Common myeloid progenitor, CD34-positive (primary cell): ENCODE measurements around the gene HELZ.

ENCODE experiments used
- CTCF ChIA-PET: fragments of 350-600 bp; sonication (Branson Sonifier 250); formaldehyde crosslinking; loops from one replicate; lab custom pipeline; 2021; ENCODE audit warnings: antibody characterized with exemption; lab: Charles Lee
- POLR2A ChIA-PET: fragments of 350-600 bp; sonication (Branson Sonifier 250); formaldehyde crosslinking; loops from one replicate; lab custom pipeline; 2021; ENCODE audit warnings: antibody characterized with exemption; lab: Charles Lee
- DNase-seq, 3 donors: peaks; one replicate each; pipeline versions ENCODE4 v3.0.0 to v3.0.0-alpha.2; 2013
- H3K27ac ChIP-seq, 2 experiments: 1 replicate in 1 of 2; 2 replicates in 1 of 2; pipeline ENCODE4 v1.7.0; 2013; ENCODE audit warnings: inconsistent platforms in 2 of 2, low read length in 2 of 2, mild to moderate bottlenecking in 2 of 2, low read depth in 1 of 2, moderate library complexity in 1 of 2; ENCODE audit not compliant: severe bottlenecking in 2 of 2, insufficient read depth in 1 of 2, poor library complexity in 1 of 2
- H3K27me3 ChIP-seq, 5 experiments: replicated peaks in 2 of 5; 1 replicate in 3 of 5; 2 replicates in 2 of 5; pipeline versions ENCODE4 v1.6.1 to v1.7.0; 2013; ENCODE audit warnings: low read length in 4 of 5, mild to moderate bottlenecking in 2 of 5, moderate library complexity in 2 of 5, inconsistent platforms in 1 of 5; ENCODE audit not compliant: insufficient read depth in 5 of 5, control insufficient read depth in 4 of 5
- H3K36me3 ChIP-seq, 4 experiments: 1 replicate in 2 of 4; 2 replicates in 2 of 4; pipeline versions ENCODE4 v1.6.1 to v1.7.0; 2013; ENCODE audit warnings: low read length in 3 of 4, control low read depth in 1 of 4, mild to moderate bottlenecking in 1 of 4; ENCODE audit not compliant: control insufficient read depth in 4 of 4, insufficient read depth in 4 of 4
- H3K4me1 ChIP-seq, 4 experiments: 1 replicate in 3 of 4; 2 replicates in 1 of 4; pipeline versions ENCODE4 v1.6.1 to v1.7.1; 2013; ENCODE audit warnings: low read length in 3 of 4, mild to moderate bottlenecking in 3 of 4, control low read depth in 1 of 4, inconsistent platforms in 1 of 4, moderate library complexity in 1 of 4; ENCODE audit not compliant: control insufficient read depth in 4 of 4, insufficient read depth in 4 of 4; ENCODE audit errors: control extremely low read depth in 1 of 4
- H3K4me3 ChIP-seq, 7 experiments: 1 replicate in 4 of 7; 2 replicates in 3 of 7; pipeline versions ENCODE4 v1.5.1 to v1.7.0; 2013; ENCODE audit warnings: mild to moderate bottlenecking in 7 of 7, low read length in 6 of 7, moderate library complexity in 6 of 7, inconsistent platforms in 2 of 7, low read depth in 2 of 7, control low read depth in 1 of 7; ENCODE audit not compliant: insufficient read depth in 4 of 7, control insufficient read depth in 1 of 7; ENCODE audit errors: extremely low read depth in 1 of 7
- H3K9me3 ChIP-seq, 5 experiments: 1 replicate in 4 of 5; 2 replicates in 1 of 5; pipeline versions ENCODE4 v1.6.1 to v1.7.1; 2013; ENCODE audit warnings: low read length in 4 of 5, mild to moderate bottlenecking in 2 of 5, inconsistent platforms in 1 of 5, low read depth in 1 of 5, moderate library complexity in 1 of 5; ENCODE audit not compliant: control insufficient read depth in 4 of 5, insufficient read depth in 2 of 5; ENCODE audit errors: control extremely low read depth in 1 of 5
- WGBS: methylation state at CpG from one replicate; pipeline ENCODE4 v1.1.5; 2013; ENCODE audit not compliant: insufficient coverage; 5-methylcytosine and 5-hydroxymethylcytosine counted together

The HELZ gene

DNA sequence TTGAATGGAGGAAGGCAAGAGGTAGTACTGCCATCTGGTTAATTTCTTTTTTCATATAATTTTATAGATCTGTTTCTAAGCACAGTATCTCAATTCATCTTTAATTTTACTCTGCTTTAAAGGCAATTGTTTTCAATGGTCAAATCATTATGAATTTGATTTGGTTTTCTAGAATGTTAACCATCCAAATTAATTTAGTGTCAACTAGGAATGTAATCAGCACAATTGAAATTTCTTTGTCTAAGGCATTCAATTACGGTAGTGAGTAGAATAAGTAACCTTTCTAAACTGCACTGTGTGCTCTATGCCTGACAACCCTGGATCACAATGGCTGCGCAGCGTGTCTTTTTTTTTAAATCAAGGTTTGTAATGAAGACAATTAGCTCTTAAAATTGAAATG, 156.4 kb downstream of the HELZ start:
- no peak for DNase-seq
- POLR2A ChIA-PET = no interaction called here
- H3K4me1 ChIP-seq = no peaks in the 10 kb centered on the region
- no peak overlapping the region for H3K4me3 ChIP-seq
- no peaks in the 10 kb centered on the region for H3K27me3 ChIP-seq
- peaks cover 11 to 34% (median 25%) of the 10 kb centered on the region in 4 experiments for H3K36me3 ChIP-seq
- 100% methylated on average over 2 of the region's 3 CpGs for WGBS
- CTCF ChIA-PET = no interaction called here
- peaks cover 0 to 1% (median 0%) of the 10 kb centered on the region in 5 experiments for H3K9me3 ChIP-seq
- no peak overlapping the region for H3K27ac ChIP-seq

DNA sequence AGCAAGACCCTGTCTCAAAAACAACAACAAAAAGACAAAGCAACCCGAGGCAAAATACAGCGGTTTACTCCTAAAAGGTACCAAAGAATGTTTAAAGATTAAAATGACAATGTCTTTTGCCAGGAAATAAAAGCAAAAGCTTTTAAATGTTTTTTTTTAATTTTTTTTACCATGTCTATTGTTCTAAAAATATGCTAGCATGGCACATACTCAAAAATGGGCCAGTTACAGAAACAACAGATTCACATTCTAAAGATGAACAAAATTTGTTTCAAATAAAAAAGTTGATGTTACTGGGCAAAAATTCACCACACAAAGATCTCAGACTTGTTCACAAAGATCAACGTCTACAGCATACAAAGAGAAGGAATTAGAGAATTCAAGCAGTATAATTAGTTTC, 159.6 kb downstream of the HELZ start:
- H3K27ac ChIP-seq = no peak overlapping the region
- no peaks in the 10 kb centered on the region for H3K27me3 ChIP-seq
- H3K4me3 ChIP-seq = no peak overlapping the region
- CTCF ChIA-PET = interaction anchor here (1.1 to 1.3 kb wide), 2 partner anchors 23 to 27 kb away, joined by 3 read pairs; no protein-coding TSS in a partner anchor
- H3K4me1 ChIP-seq = peaks cover 0 to 10% (median 2%) of the 10 kb centered on the region in 4 experiments
- POLR2A ChIA-PET = no interaction called here
- WGBS = 100% methylated on average over 1 of the region's 3 CpGs
- DNase-seq = no peak
- peaks cover 15 to 36% (median 29%) of the 10 kb centered on the region in 4 experiments for H3K36me3 ChIP-seq
- H3K9me3 ChIP-seq = peaks cover 0 to 1% (median 0%) of the 10 kb centered on the region in 5 experiments

DNA sequence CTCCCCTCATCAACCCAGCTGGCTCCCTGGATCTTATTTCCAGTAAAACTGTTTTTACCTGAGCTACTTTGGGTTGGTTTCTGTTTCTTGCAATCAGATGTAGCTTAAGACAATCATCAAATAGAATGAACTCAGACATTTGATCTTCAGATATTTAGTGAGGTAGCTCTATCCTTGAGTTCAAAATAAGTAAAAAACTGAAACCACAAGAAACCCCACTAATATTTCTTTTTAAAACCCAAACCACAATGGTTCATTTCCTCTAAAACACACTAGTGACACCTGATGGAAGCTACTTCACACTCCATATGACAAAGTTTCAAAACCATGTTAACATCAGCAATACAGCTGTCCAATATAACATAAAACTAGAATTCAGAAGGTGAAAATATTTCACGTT, 162.9 kb downstream of the HELZ start:
- ChIA-PET POLR2A (no interaction called here), CTCF (no interaction called here)
- peaks cover 22 to 37% (median 29%) of the 10 kb centered on the region in 4 experiments for H3K36me3 ChIP-seq
- H3K4me3 ChIP-seq = no peak overlapping the region
- no peaks in the 10 kb centered on the region for H3K27me3 ChIP-seq
- peaks cover 0 to 10% (median 2%) of the 10 kb centered on the region in 4 experiments for H3K4me1 ChIP-seq
- H3K27ac ChIP-seq = no peak overlapping the region
- DNase-seq = peak; percentile 14 to 60 (median 44)
- H3K9me3 ChIP-seq = no peaks in the 10 kb centered on the region
- no CpG with 5 or more reads among the region's 1 CpG for WGBS

DNA sequence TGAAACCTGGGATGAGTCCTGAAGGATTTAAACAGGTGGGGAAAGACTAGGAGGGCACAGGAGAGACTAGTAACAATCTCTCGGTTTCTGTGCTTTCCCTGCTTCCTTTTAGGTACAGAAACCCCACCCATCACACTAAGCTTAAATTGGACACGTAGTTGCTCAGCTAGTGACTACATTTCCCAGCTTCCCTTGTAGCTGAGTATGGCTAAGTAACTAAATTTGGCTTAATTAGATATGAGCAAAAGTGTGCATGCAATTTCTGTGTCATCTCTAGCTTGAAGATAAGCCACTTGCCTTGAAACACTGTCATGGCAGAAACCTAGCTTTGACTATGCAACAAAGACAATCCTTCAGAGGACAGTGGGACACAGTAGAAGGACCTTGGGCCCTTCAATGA, 164.2 kb downstream of the HELZ start:
- H3K27ac ChIP-seq = no peak overlapping the region
- peaks cover 15 to 37% (median 29%) of the 10 kb centered on the region in 4 experiments for H3K36me3 ChIP-seq
- peaks cover 0 to 10% (median 2%) of the 10 kb centered on the region in 4 experiments for H3K4me1 ChIP-seq
- H3K9me3 ChIP-seq = no peaks in the 10 kb centered on the region
- no peaks in the 10 kb centered on the region for H3K27me3 ChIP-seq
- H3K4me3 ChIP-seq = no peak overlapping the region
- ChIA-PET POLR2A (interaction anchor here (0.6 kb wide), 1 partner anchor 1134 kb away, joined by 3 read pairs; no protein-coding TSS in a partner anchor), CTCF (no interaction called here)
- DNase-seq = no peak
- no CpG with 5 or more reads among the region's 2 CpGs for WGBS

DNA sequence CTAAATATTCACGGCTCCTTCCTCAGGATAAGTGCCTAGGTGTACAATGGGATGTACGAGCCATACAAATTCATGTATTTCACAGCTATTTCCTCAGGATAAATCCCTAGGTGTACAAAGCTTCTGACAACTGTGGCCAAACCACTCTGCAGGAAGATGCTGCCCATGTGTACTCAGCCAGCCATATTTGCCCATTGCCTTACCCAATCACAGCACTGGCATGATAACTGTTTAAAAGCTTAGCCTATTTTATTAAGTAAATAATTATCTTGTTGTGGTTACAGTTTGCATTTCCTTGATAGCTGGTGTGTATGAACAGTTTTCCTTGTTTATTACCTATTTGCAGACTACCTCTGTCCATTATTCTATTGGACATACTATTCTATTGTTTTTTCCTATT, 165.5 kb downstream of the HELZ start:
- ChIA-PET POLR2A (no interaction called here), CTCF (no interaction called here)
- DNase-seq = no peak
- no peak overlapping the region for H3K4me3 ChIP-seq
- H3K36me3 ChIP-seq = peaks cover 12 to 33% (median 26%) of the 10 kb centered on the region in 4 experiments
- H3K27me3 ChIP-seq = no peaks in the 10 kb centered on the region
- WGBS = 100% methylated on average over 1 of the region's 2 CpGs
- H3K27ac ChIP-seq = no peak overlapping the region
- H3K4me1 ChIP-seq = peaks cover 0 to 10% (median 2%) of the 10 kb centered on the region in 4 experiments
- no peaks in the 10 kb centered on the region for H3K9me3 ChIP-seq

DNA sequence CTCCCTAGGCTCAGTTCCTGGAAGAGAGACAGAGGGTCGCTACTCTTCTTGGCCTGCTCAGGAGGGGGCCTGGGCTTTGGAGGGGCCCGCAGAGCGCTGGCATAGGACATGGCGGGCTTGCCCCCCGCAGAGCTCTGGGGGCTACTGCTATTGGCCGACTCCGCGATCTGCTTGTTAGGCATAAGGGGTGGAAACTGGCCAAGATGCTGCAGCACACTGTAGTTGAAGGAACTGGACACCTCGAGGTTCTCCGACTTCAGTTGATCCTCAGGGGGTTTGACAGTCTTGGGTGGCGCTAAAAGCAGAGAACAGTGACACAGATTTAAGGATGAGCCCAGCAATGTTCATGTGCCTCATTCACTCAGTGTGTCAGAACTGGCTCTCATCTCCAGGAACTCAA, 166.7 kb downstream of the HELZ start:
- Histone ChIP-seq H3K36me3 (peaks cover 12 to 34% (median 27%) of the 10 kb centered on the region in 4 experiments), H3K4me3 (no peak overlapping the region), H3K9me3 (no peaks in the 10 kb centered on the region), H3K27ac (no peak overlapping the region), H3K4me1 (peaks cover 0 to 10% (median 2%) of the 10 kb centered on the region in 4 experiments), H3K27me3 (no peaks in the 10 kb centered on the region)
- POLR2A ChIA-PET = no interaction called here
- DNase-seq = no peak
- CTCF ChIA-PET = interaction anchor here (1.0 kb wide), 1 partner anchor 30 kb away, joined by 3 read pairs; no protein-coding TSS in a partner anchor
- WGBS = 97% methylated on average over 6 of the region's 11 CpGs

DNA sequence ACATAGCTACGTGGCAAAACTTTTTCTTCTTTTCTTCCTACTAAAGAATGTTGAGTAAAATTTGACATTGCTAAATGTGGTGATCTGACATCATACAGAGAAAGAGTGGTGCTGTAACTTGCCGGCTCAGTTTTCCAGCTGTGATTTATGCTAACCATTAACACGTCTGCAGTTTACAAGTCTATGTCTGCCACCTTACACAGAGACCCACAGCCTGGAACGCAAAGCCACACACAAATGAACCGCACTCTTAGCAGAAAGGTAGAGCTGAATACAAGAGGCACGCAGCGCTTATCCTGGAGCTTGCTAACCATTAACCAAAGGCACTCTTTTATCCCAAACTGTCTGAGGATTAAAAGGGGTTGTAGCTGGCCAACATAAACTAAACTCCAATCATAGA, 168.7 kb downstream of the HELZ start:
- Histone ChIP-seq H3K4me1 (no peaks in the 10 kb centered on the region), H3K27ac (no peak overlapping the region), H3K9me3 (no peaks in the 10 kb centered on the region), H3K36me3 (peaks cover 12 to 40% (median 26%) of the 10 kb centered on the region in 4 experiments), H3K4me3 (no peak overlapping the region), H3K27me3 (no peaks in the 10 kb centered on the region)
- WGBS = 94% methylated on average over 5 of the region's 7 CpGs
- DNase-seq = no peak
- CTCF ChIA-PET = no interaction called here
- POLR2A ChIA-PET = no interaction called here
